ENCODE data around the gene SMAP1.

Gene SMAP1

GRCh38 chr6:70627500-70628254 lies 40.0 kb upstream of the SMAP1 start:
- Histone ChIP-seq H3K4me3 (IDR thresholded peaks at IDR 0.05; ENCODE audit: insufficient read depth, low read depth, low read length) (no peak overlapping the region), H3K79me2 (ENCODE audit: insufficient read depth, low read depth) (no peaks in the 10 kb centered on the region), H3K4me2 (no peak overlapping the region), H4K20me1 (ENCODE audit: insufficient read depth) (no peaks in the 10 kb centered on the region), H3K4me1 (ENCODE audit: low read depth, poor library complexity, severe bottlenecking) (no peaks in the 10 kb centered on the region), H3K36me3 (ENCODE audit: insufficient read depth) (no peaks in the 10 kb centered on the region), H3K27ac (no peak overlapping the region), H2AFZ (ENCODE audit: low read depth) (no peak overlapping the region), H3K9ac (no peak overlapping the region), H3K27me3 (ENCODE audit: insufficient read depth, low read depth) (no peaks in the 10 kb centered on the region)
- TF ChIP-seq, protein P1, sequence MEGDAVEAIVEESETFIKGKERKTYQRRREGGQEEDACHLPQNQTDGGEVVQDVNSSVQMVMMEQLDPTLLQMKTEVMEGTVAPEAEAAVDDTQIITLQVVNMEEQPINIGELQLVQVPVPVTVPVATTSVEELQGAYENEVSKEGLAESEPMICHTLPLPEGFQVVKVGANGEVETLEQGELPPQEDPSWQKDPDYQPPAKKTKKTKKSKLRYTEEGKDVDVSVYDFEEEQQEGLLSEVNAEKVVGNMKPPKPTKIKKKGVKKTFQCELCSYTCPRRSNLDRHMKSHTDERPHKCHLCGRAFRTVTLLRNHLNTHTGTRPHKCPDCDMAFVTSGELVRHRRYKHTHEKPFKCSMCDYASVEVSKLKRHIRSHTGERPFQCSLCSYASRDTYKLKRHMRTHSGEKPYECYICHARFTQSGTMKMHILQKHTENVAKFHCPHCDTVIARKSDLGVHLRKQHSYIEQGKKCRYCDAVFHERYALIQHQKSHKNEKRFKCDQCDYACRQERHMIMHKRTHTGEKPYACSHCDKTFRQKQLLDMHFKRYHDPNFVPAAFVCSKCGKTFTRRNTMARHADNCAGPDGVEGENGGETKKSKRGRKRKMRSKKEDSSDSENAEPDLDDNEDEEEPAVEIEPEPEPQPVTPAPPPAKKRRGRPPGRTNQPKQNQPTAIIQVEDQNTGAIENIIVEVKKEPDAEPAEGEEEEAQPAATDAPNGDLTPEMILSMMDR (conservative IDR thresholded peaks at IDR 0.05; ENCODE audit: low read depth, low read length): no peak

DNA sequence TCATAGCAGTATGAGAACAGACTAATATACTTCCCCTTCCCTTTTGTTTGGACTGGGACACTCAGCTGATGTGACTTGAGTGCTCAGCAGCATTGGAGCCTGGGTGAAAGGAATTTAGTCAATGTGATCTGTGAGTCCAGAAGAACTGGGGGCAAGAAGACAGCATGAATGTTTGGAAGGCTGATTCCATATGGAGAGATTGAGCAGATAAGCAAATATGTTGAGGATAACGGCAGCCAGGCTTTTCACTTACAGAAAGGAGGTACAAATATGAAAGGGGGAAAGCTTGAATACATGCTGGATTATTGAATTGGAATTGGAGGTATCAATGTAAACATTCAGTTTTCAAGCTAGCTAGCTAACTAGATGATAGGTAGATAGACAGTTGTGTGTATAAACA lies 37.8 kb upstream of the SMAP1 start:
- H3K36me3 ChIP-seq (ENCODE audit: insufficient read depth): no peaks in the 10 kb centered on the region
- H3K4me1 ChIP-seq (ENCODE audit: low read depth, poor library complexity, severe bottlenecking): no peaks in the 10 kb centered on the region
- H3K4me2 ChIP-seq: no peak overlapping the region
- no peaks in the 10 kb centered on the region for H3K79me2 ChIP-seq (ENCODE audit: insufficient read depth, low read depth)
- no peak overlapping the region for H3K4me3 ChIP-seq (IDR thresholded peaks at IDR 0.05; ENCODE audit: insufficient read depth, low read depth, low read length)
- H4K20me1 ChIP-seq (ENCODE audit: insufficient read depth): no peaks in the 10 kb centered on the region
- TF ChIP-seq, protein P1 (conservative IDR thresholded peaks at IDR 0.05; ENCODE audit: low read depth, low read length): no peak
- no peaks in the 10 kb centered on the region for H3K27me3 ChIP-seq (ENCODE audit: insufficient read depth, low read depth)
- H2AFZ ChIP-seq (ENCODE audit: low read depth): no peak overlapping the region
- no peak overlapping the region for H3K27ac ChIP-seq
- no peak overlapping the region for H3K9ac ChIP-seq

- Histone ChIP-seq H3K9ac (no peak overlapping the region), H3K27ac (no peak overlapping the region)
- TF ChIP-seq, protein P1 (conservative IDR thresholded peaks at IDR 0.05; ENCODE audit: low read depth, low read length): no peak
These were observed 33.8 kb upstream of the SMAP1 start for GRCh38 chr6:70633870-70634269.

GRCh38 chr6:70636596-70636995 lies 31.1 kb upstream of the SMAP1 start:
- H3K4me2 ChIP-seq: no peak overlapping the region
- H2AFZ ChIP-seq (ENCODE audit: low read depth): no peak overlapping the region
- H3K9ac ChIP-seq: no peak overlapping the region
- no peaks in the 10 kb centered on the region for H3K36me3 ChIP-seq (ENCODE audit: insufficient read depth)
- H3K4me1 ChIP-seq (ENCODE audit: low read depth, poor library complexity, severe bottlenecking): no peaks in the 10 kb centered on the region
- H3K27me3 ChIP-seq (ENCODE audit: insufficient read depth, low read depth): no peaks in the 10 kb centered on the region
- H4K20me1 ChIP-seq (ENCODE audit: insufficient read depth): no peaks in the 10 kb centered on the region
- no peaks in the 10 kb centered on the region for H3K79me2 ChIP-seq (ENCODE audit: insufficient read depth, low read depth)
- no peak overlapping the region for H3K4me3 ChIP-seq (IDR thresholded peaks at IDR 0.05; ENCODE audit: insufficient read depth, low read depth, low read length)
- H3K27ac ChIP-seq: no peak overlapping the region
- TF ChIP-seq, protein P1 (conservative IDR thresholded peaks at IDR 0.05; ENCODE audit: low read depth, low read length): no peak

More at GRCh38 chr6:70633870-70634269, 33.8 kb upstream of the SMAP1 start:
- no peaks in the 10 kb centered on the region for H4K20me1 ChIP-seq (ENCODE audit: insufficient read depth)
- no peaks in the 10 kb centered on the region for H3K4me1 ChIP-seq (ENCODE audit: low read depth, poor library complexity, severe bottlenecking)
- no peaks in the 10 kb centered on the region for H3K27me3 ChIP-seq (ENCODE audit: insufficient read depth, low read depth)
- H3K36me3 ChIP-seq (ENCODE audit: insufficient read depth): no peaks in the 10 kb centered on the region
- H3K79me2 ChIP-seq (ENCODE audit: insufficient read depth, low read depth): no peaks in the 10 kb centered on the region
- no peak overlapping the region for H3K4me2 ChIP-seq
- no peak overlapping the region for H2AFZ ChIP-seq (ENCODE audit: low read depth)
- no peak overlapping the region for H3K4me3 ChIP-seq (IDR thresholded peaks at IDR 0.05; ENCODE audit: insufficient read depth, low read depth, low read length)
